Tibial nerve (tissue), 4 donors: ENCODE data around the gene PLCB3.

ENCODE experiments used
- CTCF ChIP-seq, 5 experiments: fragments of 200-600 bp in 3 of 5; fragments of 450-650 bp in 2 of 5; sonication (generic) in 3 of 5; IDR thresholded peaks; one replicate each; pipeline ENCODE4 v1.5.1; 2016 to 2019; ENCODE audit warnings: antibody characterized with exemption in 5 of 5, mild to moderate bottlenecking in 3 of 5, moderate library complexity in 2 of 5
- EP300 ChIP-seq, 2 donors: sonication (generic); formaldehyde crosslinking; IDR thresholded peaks; one replicate each; pipeline ENCODE4 v1.6.1; 2017; ENCODE audit warnings: antibody characterized with exemption in 2 of 2, mild to moderate bottlenecking in 1 of 2
- POLR2A ChIP-seq, 2 donors: fragments of 450-650 bp; IDR thresholded peaks; one replicate each; pipeline ENCODE4 v1.6.1; 2017; ENCODE audit warnings: antibody characterized with exemption in 2 of 2, mild to moderate bottlenecking in 2 of 2, moderate library complexity in 2 of 2

- TF ChIP-seq CTCF (IDR thresholded peaks at IDR 0.05), result no peak
- TF ChIP-seq POLR2A (IDR thresholded peaks at IDR 0.05), result no peak
- TF ChIP-seq EP300 (IDR thresholded peaks at IDR 0.05), result no peak
These were observed 16.0 kb downstream of the PLCB3 start for GRCh38 chr11:64267207-64267945.
